A673 (cell line): ENCODE results near the gene KCNN1.

Experiments
- CTCF ChIP-seq: fragments of 300-800, 200-600 bp; sonication (generic); conservative IDR thresholded peaks from 2 replicates; pipeline ENCODE4 v1.5.1; 2017; ENCODE audit warnings: low read depth, mild to moderate bottlenecking, antibody characterized with exemption, low read length, moderate library complexity, mixed read lengths
- EZH2 ChIP-seq: fragments of 200-600 bp; sonication (generic); IDR thresholded peaks from 2 replicates; pipeline ENCODE4 v1.6.1; 2017; ENCODE audit warnings: borderline replicate concordance, low read depth, mild to moderate bottlenecking, mixed read lengths, antibody characterized with exemption, low read length; ENCODE audit not compliant: poor library complexity, severe bottlenecking

- no peak for TF ChIP-seq CTCF
- TF ChIP-seq EZH2 = no peak
These were observed 14.6 kb upstream of the KCNN1 start for GRCh38 chr19:17951990-17952976.
